Measurements from ENCODE around the gene AP1S1. TPM values are rescaled to one million over a fixed set of nuclear protein-coding genes. Genes with fewer than 3 reads are reported as not detected.

The AP1S1 gene
- total and polyA plus RNA-seq, 11 donors: 9.9 to 41.8 (median 14.3) TPM

GRCh38 chr7:101205901-101206664, 51.8 kb downstream of the AP1S1 start:
- ATAC-seq (no peak), DNase-seq (no peak)
- peaks cover 13 to 27% (median 20%) of the 10 kb centered on the region in 9 donors for H3K27me3 ChIP-seq
- intact Hi-C loops (cut with DNase I): no loop called here
- peaks cover 0 to 13% (median 8%) of the 10 kb centered on the region in 12 donors for H3K4me1 ChIP-seq
- WGBS, 4 donors: 82 to 86% (median 86%) methylated on average over 32 of the region's 32 CpGs
- peaks cover 0 to 53% (median 33%) of the 10 kb centered on the region in 9 donors for H3K36me3 ChIP-seq
- H3K27ac ChIP-seq: no peak overlapping the region
- H3K4me3 ChIP-seq: no peak overlapping the region
- TF ChIP-seq POLR2A (IDR thresholded peaks at IDR 0.05): no peak
- no peak for TF ChIP-seq CTCF (IDR thresholded peaks at IDR 0.05)
- no peaks in the 10 kb centered on the region for H3K9me3 ChIP-seq

- TF ChIP-seq POLR2A (IDR thresholded peaks at IDR 0.05): no peak
- no peak for TF ChIP-seq CTCF (IDR thresholded peaks at IDR 0.05)
- no peak overlapping the region for H3K27ac ChIP-seq
- no peak overlapping the region for H3K4me3 ChIP-seq
- DNase-seq (no peak), ATAC-seq (no peak)
- peaks cover 8 to 21% (median 15%) of the 10 kb centered on the region in 9 donors for H3K27me3 ChIP-seq
- no peaks in the 10 kb centered on the region for H3K9me3 ChIP-seq
- intact Hi-C loops (cut with DNase I): no loop called here
- 90 to 94% (median 92%) methylated on average over 19 of the region's 19 CpGs for WGBS, 4 donors
- H3K36me3 ChIP-seq: peaks cover 0 to 58% (median 38%) of the 10 kb centered on the region in 9 donors
- peaks cover 0 to 12% (median 6%) of the 10 kb centered on the region in 12 donors for H3K4me1 ChIP-seq
These were observed 52.4 kb downstream of the AP1S1 start for GRCh38 chr7:101206665-101207042.

GRCh38 chr7:101207459-101207858, 53.2 kb downstream of the AP1S1 start:
- TF ChIP-seq CTCF (IDR thresholded peaks at IDR 0.05): no peak
- no peak for TF ChIP-seq POLR2A (IDR thresholded peaks at IDR 0.05)
- peaks cover 0 to 66% (median 46%) of the 10 kb centered on the region in 9 donors for H3K36me3 ChIP-seq
- WGBS, 4 donors: 90 to 94% (median 93%) methylated on average over 7 to 17 of the region's 17 CpGs
- H3K27me3 ChIP-seq: peaks cover 0 to 13% (median 7%) of the 10 kb centered on the region in 9 donors
- H3K9me3 ChIP-seq: no peaks in the 10 kb centered on the region
- ATAC-seq (no peak), DNase-seq (no peak)
- peaks cover 0 to 5% (median 0%) of the 10 kb centered on the region in 12 donors for H3K4me1 ChIP-seq
- H3K27ac ChIP-seq: no peak overlapping the region
- H3K4me3 ChIP-seq: no peak overlapping the region
- intact Hi-C loops (cut with DNase I): no loop called here

- ATAC-seq: no peak
- peaks cover 0 to 5% (median 0%) of the 10 kb centered on the region in 12 donors for H3K4me1 ChIP-seq
- no peak overlapping the region for H3K4me3 ChIP-seq
- TF ChIP-seq POLR2A (IDR thresholded peaks at IDR 0.05) (no peak), CTCF (IDR thresholded peaks at IDR 0.05) (no peak)
- no peaks in the 10 kb centered on the region for H3K9me3 ChIP-seq
- WGBS, 4 donors: 92 to 98% (median 94%) methylated on average over 14 of the region's 14 CpGs
- DNase-seq: no peak
- peaks cover 0 to 80% (median 60%) of the 10 kb centered on the region in 9 donors for H3K36me3 ChIP-seq
- H3K27ac ChIP-seq: no peak overlapping the region
- intact Hi-C loops (cut with DNase I): no loop called here
- no peaks in the 10 kb centered on the region for H3K27me3 ChIP-seq
These were observed 54.5 kb downstream of the AP1S1 start for GRCh38 chr7:101208794-101209193.

Measured in heart left ventricle (tissue), 16 donors.